ENCODE data around the gene PRKAB1.

DNA sequence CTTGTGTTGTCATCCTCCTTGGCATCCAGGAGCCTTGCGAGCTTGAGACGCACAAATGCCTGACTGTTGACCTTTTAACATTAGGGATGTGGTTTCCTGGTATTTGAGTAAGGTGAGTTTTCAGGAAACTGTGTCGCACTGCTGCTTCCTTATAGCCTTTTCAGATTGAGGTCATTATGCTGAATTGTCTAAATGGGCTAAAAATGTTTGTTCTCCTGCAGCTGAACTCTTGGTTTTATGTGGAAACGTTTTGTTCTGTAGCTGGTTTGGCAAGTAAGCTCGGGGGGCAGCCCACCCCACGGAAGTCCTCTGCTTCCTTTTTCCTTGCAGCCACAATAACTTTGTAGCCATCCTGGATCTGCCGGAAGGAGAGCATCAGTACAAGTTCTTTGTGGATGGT is 5.7 kb downstream of the PRKAB1 start:
- no peak for TF ChIP-seq CTCF (IDR thresholded peaks at IDR 0.05)
- TF ChIP-seq, protein P1, sequence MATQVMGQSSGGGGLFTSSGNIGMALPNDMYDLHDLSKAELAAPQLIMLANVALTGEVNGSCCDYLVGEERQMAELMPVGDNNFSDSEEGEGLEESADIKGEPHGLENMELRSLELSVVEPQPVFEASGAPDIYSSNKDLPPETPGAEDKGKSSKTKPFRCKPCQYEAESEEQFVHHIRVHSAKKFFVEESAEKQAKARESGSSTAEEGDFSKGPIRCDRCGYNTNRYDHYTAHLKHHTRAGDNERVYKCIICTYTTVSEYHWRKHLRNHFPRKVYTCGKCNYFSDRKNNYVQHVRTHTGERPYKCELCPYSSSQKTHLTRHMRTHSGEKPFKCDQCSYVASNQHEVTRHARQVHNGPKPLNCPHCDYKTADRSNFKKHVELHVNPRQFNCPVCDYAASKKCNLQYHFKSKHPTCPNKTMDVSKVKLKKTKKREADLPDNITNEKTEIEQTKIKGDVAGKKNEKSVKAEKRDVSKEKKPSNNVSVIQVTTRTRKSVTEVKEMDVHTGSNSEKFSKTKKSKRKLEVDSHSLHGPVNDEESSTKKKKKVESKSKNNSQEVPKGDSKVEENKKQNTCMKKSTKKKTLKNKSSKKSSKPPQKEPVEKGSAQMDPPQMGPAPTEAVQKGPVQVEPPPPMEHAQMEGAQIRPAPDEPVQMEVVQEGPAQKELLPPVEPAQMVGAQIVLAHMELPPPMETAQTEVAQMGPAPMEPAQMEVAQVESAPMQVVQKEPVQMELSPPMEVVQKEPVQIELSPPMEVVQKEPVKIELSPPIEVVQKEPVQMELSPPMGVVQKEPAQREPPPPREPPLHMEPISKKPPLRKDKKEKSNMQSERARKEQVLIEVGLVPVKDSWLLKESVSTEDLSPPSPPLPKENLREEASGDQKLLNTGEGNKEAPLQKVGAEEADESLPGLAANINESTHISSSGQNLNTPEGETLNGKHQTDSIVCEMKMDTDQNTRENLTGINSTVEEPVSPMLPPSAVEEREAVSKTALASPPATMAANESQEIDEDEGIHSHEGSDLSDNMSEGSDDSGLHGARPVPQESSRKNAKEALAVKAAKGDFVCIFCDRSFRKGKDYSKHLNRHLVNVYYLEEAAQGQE (IDR thresholded peaks at IDR 0.05; ENCODE audit: insufficient read depth in 1 of 2, low read depth in 2 of 2, low read length in 1 of 2) = no peak

Data from Panc1 (cell line).